Measurements from ENCODE around the gene GJB3.
"Not testable (repeated sequence)": the region's sequence is repeated elsewhere in the genome, so short reads cannot be mapped to it uniquely, and the experiment has no call there.

Gene GJB3

DNA sequence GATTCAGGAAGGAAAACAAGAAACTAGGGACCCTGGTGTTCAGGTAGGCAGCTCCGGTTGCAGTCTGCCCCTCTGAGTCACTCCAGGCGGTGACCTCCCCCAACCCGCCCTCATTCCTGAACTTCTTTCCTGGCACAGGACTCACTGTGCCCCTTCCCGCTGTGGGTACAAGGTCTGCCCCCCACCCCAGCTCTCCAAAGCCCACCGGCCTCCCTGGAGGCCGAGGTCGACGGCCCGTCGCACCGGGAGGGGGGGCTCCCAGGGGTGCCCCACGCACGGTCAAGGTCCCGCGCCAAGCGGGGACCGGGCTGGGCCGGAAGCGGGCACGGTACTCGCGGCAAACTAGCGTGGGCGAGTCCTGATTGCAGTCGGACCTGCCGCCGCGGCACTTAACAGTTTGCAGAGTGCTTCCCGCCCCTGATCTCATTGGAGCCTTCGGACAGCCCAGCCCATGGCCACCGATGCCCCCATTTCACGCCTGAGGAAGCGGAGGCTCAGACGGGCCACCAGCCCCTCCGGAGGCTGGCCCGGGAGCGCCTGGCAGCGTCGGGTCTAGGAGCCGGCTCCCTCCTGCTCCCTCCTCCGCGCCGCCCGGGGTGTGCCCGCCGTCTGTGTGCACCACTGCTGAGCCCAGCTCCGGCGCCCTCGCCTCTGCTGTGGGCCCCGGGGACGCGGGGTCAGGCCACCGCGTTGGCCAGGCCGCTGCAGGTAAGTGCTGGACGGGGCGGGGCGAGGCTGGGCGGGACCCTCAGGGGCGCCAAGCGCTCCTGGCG lies at the start of gene GJB3:
TSS of gene GJB3 (plus strand) at position 144 of the 773 bp plus-strand sequence. CDS start 3,549 bp downstream, outside the sequence.
- DNase-seq (ENCODE audit: insufficient read length, low spot score): peak; percentile 63
- TF ChIP-seq POLR2A (IDR thresholded peaks at IDR 0.05; ENCODE audit: low read depth, low read length): no peak
- no peak for FAIRE-seq

DNA sequence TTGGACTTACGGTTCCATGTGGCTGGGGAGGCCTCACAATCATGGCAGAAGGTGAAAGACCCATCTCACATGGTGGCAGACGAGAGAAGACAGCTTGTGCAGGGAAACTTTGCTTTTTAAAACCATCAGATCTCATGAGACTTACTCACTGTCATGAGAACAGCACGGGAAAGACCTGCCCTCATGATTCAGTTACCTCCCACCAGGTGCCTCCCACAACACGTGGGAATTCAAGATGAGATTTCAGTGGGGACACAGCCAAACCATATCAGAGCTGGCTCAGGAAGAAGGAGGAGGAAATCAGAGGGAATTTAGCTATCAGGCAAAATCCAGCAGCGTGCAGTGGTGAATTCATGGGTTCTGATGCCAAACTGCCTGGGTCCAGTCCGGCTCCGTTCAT lies 48.2 kb upstream of the GJB3 start:
- not testable (repeated sequence) for FAIRE-seq; DNase-seq (ENCODE audit: insufficient read length, low spot score)

DNA sequence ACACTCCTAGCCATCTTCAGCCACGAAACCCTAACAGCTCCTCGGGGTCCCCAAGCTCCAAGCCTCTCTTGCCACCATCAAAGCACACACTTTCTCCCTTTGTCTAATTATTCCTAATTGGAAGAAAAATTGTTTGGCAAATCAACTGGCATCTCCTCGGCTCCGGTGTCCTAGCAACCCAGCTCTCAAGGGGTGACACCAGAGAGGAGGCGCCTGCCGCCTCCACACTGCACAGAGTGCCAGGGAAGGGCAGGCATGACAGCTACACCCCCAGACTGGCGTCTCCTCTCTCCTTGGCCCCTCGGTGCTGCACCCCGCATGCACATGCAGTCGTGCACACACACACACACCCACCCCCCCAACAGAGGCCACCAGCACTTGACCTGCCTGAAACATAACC lies 44.3 kb upstream of the GJB3 start:
- no peak for FAIRE-seq
- no peak for DNase-seq (ENCODE audit: insufficient read length, low spot score)
- no peak for TF ChIP-seq POLR2A (IDR thresholded peaks at IDR 0.05; ENCODE audit: low read depth, low read length)

DNA sequence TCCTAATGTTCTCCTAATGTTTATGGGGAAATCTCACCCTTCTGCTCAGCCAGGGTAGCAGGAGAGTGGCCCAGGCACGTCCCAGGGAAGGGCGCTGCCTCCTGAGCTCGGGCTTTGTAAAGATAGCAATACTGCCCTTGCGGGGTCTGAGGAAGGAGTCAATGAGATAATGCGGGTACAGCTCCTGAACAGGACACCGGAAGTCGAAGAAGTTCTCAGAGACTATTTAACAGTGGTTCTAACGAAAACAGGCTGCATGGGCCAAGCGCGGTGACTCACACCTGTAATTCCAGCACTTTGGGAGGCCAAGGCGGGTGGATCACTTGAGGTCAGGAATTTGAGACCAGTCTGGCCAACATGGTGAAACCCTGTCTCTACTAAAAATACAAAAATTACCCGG lies 43.8 kb upstream of the GJB3 start:
- FAIRE-seq; DNase-seq (ENCODE audit: insufficient read length, low spot score): not testable (repeated sequence)

DNA sequence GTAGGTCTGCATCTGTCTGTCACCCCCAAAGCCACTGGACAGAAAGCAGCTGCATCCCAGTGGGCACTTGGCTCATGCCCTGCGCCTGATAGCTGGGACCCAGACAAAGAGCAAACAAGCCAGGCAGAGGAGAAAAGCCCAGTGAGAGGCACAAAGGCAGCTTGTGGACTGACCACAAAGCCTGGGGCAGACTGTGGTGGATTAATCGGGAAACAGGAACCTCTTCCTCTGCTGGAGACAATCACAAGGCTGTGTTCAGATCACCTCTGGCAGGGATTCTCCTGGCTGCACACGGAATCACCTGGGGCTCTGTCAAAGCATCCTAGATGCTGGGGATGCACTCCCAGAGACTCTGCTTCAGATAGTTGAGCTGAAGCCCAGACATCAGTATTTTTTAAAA lies 41.4 kb upstream of the GJB3 start:
- no peak for DNase-seq (ENCODE audit: insufficient read length, low spot score)
- no peak for TF ChIP-seq POLR2A (IDR thresholded peaks at IDR 0.05; ENCODE audit: low read depth, low read length)
- no peak for FAIRE-seq

DNA sequence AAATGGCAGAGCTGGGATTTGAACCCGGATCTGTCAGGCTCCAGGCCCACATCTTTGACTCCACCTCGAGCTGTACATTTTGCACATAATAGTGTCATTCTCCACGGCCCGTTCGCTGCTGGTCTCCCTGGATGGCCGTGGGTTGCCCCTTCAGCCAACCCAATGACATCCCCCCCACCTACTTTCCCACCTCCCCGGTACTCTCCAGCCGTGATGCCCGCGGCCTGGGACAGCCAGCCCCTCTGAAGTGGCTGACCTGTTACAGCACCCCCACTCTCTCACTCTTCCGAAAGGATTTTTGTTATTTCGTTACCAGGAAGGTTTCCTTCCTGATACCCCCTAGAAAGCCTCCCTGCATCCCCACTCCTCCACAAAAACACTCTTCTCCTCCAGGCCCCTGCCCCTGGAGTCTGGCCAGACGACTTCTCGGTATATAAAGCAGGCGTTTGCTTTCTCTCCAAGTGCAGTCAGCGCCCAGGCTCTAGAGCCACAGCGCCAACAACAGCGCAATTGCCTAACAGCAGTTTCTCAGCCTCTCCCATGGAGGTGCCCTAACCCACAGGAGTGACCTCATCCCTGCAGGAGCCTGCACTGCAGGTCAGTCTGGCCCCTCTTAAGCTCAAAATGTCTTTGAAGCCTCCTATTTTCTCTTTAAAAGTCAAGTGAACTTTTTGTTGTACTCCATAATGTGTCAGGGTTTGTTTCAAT lies 40.7 kb upstream of the GJB3 start:
- no peak for TF ChIP-seq POLR2A (IDR thresholded peaks at IDR 0.05; ENCODE audit: low read depth, low read length)
- no peak for DNase-seq (ENCODE audit: insufficient read length, low spot score)
- no peak for FAIRE-seq

DNA sequence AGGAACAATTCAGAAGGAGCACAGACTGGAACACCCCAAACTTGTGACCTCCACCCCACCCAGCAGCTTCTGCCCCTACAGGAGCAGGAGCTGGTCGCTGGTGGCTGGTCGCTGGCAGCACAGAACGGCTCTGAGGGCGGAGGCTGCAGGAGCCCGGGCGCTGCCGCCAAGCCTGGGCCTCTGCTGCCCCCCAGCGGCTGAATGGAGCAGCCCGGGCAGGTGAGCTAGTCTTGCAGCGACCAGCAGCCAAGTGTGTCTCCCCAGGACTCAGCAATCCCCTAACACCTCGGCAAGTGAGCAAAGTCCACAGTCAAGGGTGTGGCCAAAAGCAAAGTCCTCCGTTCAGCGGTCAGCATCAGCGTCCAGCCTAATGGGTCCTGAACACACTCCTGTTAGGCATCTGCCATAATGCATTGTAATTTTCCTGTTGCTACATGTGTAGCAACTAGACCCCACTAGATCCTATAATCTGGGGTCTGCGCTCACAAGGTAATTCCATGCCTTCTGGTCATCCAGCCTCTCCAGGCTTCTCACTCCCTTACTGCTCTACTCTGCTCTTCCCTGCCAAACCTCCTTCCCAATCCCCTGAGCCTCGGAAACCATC lies 38.2 kb upstream of the GJB3 start:
- no peak for TF ChIP-seq POLR2A (IDR thresholded peaks at IDR 0.05; ENCODE audit: low read depth, low read length)
- no peak for FAIRE-seq

DNA sequence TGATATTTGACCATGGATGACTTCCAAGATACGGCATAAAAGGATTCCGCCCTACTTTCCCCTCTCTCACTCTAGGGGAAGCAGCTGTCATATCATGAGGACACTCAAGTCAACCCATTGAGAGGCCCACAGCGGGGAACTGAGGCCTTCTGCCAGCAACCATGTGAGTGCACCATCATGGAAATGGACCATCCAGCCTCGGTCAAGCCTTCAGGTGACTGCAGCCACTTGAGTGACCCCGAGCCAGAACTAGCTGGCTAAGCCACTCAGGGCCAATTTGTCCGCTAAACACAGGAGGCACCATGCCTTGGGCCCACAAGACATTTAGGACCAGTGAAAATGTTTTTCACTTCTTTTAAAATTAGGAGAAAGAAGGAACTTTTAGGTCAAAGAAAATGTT lies 37.2 kb upstream of the GJB3 start:
- no peak for TF ChIP-seq POLR2A (IDR thresholded peaks at IDR 0.05; ENCODE audit: low read depth, low read length)
- DNase-seq (ENCODE audit: insufficient read length, low spot score): no peak
- FAIRE-seq: no peak

More for the DNA sequence above, 38.2 kb upstream of the GJB3 start:
- DNase-seq (ENCODE audit: insufficient read length, low spot score): peak; percentile 90

DNA sequence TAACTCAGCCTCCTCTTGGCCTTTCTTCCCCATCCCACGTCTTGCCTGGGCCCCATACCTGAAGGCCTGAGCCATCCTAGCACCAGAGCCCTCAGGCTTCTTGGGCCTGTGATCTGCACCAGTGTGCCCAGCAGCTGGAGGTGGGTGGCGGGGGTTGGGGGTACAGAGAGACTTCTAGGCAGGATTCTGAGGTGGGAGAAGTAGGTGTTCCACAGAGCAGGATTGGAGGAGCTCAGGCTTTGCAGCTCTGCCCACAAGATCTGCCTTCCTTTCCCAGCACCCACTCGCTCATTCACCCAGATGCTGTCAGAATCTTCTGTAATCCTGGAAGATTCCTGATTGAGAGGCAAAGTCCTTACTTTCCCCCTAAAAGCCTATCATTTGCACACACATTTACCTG lies 36.2 kb upstream of the GJB3 start:
- DNase-seq (ENCODE audit: insufficient read length, low spot score): no peak
- no peak for FAIRE-seq
- TF ChIP-seq POLR2A (IDR thresholded peaks at IDR 0.05; ENCODE audit: low read depth, low read length): no peak

DNA sequence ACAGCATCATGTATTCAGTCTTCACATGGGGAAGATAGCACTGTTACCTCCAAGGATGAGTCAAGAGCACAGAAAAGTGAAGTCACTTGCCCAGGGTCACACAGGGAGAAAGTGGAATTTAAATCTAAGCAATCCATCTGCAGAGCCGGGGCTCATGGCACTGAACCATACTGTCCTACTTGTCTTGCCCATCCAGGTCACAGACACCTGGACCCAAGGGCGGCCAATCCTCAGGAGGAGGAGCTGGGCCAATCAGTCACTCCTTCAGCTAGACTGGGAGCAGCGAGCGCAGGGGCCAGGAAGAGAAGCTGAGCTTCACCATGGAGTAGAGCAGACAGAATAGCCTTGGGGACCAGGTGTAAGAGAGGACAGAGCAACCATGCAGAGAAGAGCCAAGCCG lies 35.3 kb upstream of the GJB3 start:
- no peak for TF ChIP-seq POLR2A (IDR thresholded peaks at IDR 0.05; ENCODE audit: low read depth, low read length)
- FAIRE-seq (no peak), DNase-seq (ENCODE audit: insufficient read length, low spot score) (no peak)

DNA sequence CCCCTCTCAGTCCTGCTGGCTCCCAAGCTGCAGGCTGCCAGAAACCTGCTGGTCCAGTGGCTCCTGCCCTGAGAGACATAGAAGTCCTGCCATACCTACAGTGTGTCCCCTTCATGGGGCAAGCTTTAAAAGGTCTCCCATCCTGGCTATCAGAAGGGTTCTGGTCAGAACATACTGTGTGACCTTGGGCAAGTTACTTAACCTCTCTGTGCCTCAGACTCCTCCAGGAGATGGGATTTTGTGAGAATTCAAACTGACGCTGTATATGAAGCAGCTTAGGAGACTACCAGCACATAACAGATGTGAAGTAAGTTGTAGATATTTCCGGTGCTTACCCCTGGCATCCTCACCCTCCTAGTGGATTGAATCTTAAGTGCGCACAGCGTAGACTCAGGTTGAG lies 34.9 kb upstream of the GJB3 start:
- TF ChIP-seq POLR2A (IDR thresholded peaks at IDR 0.05; ENCODE audit: low read depth, low read length): no peak
- no peak for FAIRE-seq
- DNase-seq (ENCODE audit: insufficient read length, low spot score): no peak

DNA sequence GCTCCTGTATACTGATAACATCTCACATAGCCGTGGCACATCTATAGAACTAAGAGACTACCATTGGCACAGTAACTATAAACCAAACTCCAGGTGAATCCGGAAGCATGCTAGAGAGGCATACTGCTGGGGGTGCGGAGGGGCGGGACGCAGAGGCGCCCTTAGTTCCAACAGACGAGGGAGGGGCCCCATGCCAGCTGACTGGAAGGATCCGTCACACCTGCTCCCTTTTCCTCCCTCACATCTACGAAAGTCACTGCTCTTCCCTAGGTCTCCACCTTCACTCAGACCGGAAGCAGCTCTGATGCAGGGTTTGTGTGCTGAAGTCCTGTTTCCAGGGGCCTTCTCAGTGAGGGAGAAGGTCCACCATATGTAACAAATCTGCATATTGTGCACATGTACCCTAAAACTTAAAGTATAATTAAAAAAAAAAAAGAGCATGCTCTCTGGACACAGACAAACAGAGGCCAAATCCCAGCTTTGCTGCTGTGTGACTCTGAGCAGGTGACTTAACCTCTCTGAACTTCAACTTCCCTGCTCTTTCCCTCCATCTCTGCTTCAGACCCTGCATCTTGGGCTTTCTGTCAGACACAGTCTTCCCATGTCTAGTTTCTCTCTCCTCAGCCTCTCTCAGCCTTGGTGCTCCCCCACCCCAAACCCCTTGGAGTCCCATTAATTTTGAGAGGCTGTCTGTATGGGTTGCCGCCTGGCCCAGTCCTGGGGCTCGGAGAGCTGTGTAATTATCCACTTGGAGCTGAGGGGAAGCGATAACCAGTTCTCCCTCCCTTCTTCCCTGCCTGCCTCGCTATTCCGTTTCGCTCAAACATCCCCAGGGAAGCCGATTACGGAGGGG lies 34.0 kb upstream of the GJB3 start:
- FAIRE-seq (no peak), DNase-seq (ENCODE audit: insufficient read length, low spot score) (no peak)
- TF ChIP-seq POLR2A (IDR thresholded peaks at IDR 0.05; ENCODE audit: low read depth, low read length): no peak

DNA sequence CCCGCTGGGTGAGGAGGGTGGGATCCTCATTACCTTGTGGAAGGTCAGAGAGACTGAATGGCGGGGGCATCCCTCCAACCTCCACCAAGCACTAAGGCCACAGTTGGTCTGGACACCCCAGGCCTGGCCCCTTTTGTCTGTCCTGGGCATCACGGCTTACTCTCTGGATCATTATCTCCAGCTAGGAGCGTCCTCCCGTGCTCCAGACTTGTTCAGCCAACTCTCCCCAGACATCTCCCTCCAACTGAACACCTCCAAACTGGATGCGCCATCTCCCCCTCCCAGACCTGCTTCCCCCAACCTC lies 33.4 kb upstream of the GJB3 start:
- TF ChIP-seq POLR2A (IDR thresholded peaks at IDR 0.05; ENCODE audit: low read depth, low read length): no peak
- no peak for DNase-seq (ENCODE audit: insufficient read length, low spot score)
- no peak for FAIRE-seq

DNA sequence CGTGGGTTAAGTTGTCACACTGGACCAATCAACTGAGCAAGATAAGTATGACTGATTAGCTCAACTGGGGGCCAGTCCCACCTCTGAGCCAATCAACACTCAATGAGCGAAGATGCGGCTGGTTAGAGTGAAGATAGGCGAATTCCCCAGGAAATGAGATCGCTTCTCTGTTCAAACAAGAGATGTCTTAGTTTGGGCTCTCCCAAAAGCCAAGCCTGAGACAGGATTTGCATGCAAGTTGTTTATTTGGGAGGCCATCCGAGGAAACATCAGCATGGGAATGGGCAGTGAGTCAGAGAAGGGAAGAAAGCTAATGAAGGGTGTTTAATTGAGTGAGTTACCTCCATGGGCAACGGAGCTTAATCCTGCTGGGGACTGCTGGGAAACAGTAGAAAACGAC lies 31.0 kb upstream of the GJB3 start:
- no peak for TF ChIP-seq POLR2A (IDR thresholded peaks at IDR 0.05; ENCODE audit: low read depth, low read length)
- no peak for FAIRE-seq
- no peak for DNase-seq (ENCODE audit: insufficient read length, low spot score)
